Right atrium auricular region (tissue), 2 donors: ENCODE results near the gene PRCC. TPM values are rescaled to one million over a fixed set of nuclear protein-coding genes. Genes with fewer than 3 reads are reported as not detected.

Experiments used
- DNase-seq: peaks from one replicate; pipeline ENCODE4 v3.0.0-alpha.2; 2019; ENCODE audit warnings: low spot score
- H3K27ac ChIP-seq, 2 donors: fragments of 200-600 bp; sonication (generic); 1 replicate in 1 of 2; 2 replicates in 1 of 2; pipeline ENCODE4 v1.5.1; 2016 to 2019
- H3K27me3 ChIP-seq, 2 donors: fragments of 200-600 bp; sonication (generic); one replicate each; pipeline versions ENCODE4 v1.5.1 to v1.6.0; 2017 to 2019
- H3K36me3 ChIP-seq: fragments of 200-600 bp; sonication (generic); one replicate; pipeline ENCODE4 v1.5.1; 2016
- H3K4me1 ChIP-seq, 2 donors: fragments of 200-600 bp; sonication (generic); one replicate each; pipeline versions ENCODE4 v1.5.1 to v1.6.0; 2017 to 2019
- H3K4me3 ChIP-seq, 2 donors: fragments of 200-600 bp; sonication (generic); 1 replicate in 1 of 2; 2 replicates in 1 of 2; pipeline ENCODE4 v1.5.1; 2017 to 2019; ENCODE audit warnings: mild to moderate bottlenecking in 1 of 2, moderate library complexity in 1 of 2
- H3K9me3 ChIP-seq, 2 donors: fragments of 200-600 bp; sonication (generic); one replicate each; pipeline ENCODE4 v1.5.1; 2019
- CTCF ChIP-seq, 2 donors: fragments of 200-600 bp; sonication (generic); IDR thresholded peaks; one replicate each; pipeline ENCODE4 v1.5.1; 2019; ENCODE audit warnings: antibody characterized with exemption in 2 of 2
- total RNA-seq, 2 donors: library from RNA; depleted of rRNA; stranded (reverse); fragments of >200 nt; gene quantifications; one replicate each; pipeline ENCODE4 v1.1.0, GENCODE V29; 2016

Gene PRCC
- total RNA-seq, 2 donors from 2014 or later, result 29.8 to 34.3 TPM

GRCh38 chr1:156847591-156848460, 80.5 kb downstream of the PRCC start:
- Histone ChIP-seq H3K4me1 (peaks cover 0 to 30% of the 10 kb centered on the region in 2 donors), H3K4me3 (no peak overlapping the region), H3K27me3 (peaks cover 0 to 5% of the 10 kb centered on the region in 2 donors), H3K9me3 (no peaks in the 10 kb centered on the region), H3K36me3 (no peaks in the 10 kb centered on the region), H3K27ac (no peak overlapping the region)
- no peak for DNase-seq
- no peak for TF ChIP-seq CTCF (IDR thresholded peaks at IDR 0.05)

- Histone ChIP-seq H3K36me3 (no peaks in the 10 kb centered on the region), H3K27ac (no peak overlapping the region), H3K9me3 (no peaks in the 10 kb centered on the region), H3K4me3 (no peak overlapping the region), H3K4me1 (peaks cover 0 to 32% of the 10 kb centered on the region in 2 donors), H3K27me3 (peaks cover 0 to 5% of the 10 kb centered on the region in 2 donors)
- TF ChIP-seq CTCF (IDR thresholded peaks at IDR 0.05), result no peak
- DNase-seq, result no peak
Measured at GRCh38 chr1:156848461-156849150, 81.3 kb downstream of the PRCC start.

GRCh38 chr1:156849151-156849496, 81.8 kb downstream of the PRCC start:
- Histone ChIP-seq H3K4me1 (peaks cover 0 to 32% of the 10 kb centered on the region in 2 donors), H3K27ac (no peak overlapping the region), H3K4me3 (no peak overlapping the region), H3K9me3 (no peaks in the 10 kb centered on the region), H3K27me3 (peaks cover 0 to 5% of the 10 kb centered on the region in 2 donors), H3K36me3 (no peaks in the 10 kb centered on the region)
- no peak for TF ChIP-seq CTCF (IDR thresholded peaks at IDR 0.05)
- DNase-seq, result no peak

Other genes starting within 250 kb of the PRCC start
- gene IQGAP3, start 195.0 kb upstream of the PRCC start, total RNA-seq, result 1 to 10 TPM in 1 of 2 donors, not detected in 1; 1.0 TPM
- not detected for gene TTC24, start 187.8 kb upstream of the PRCC start, total RNA-seq
- 10 to 100 TPM; 85.3 to 96.3 TPM for gene NAXE, start 175.8 kb upstream of the PRCC start, total RNA-seq
- gene GPATCH4, start 166.1 kb upstream of the PRCC start, total RNA-seq, result 10 to 100 TPM; 12.7 to 14.3 TPM
- 1 to 10 TPM; 1.2 to 1.8 TPM for gene HAPLN2, start 148.1 kb upstream of the PRCC start, total RNA-seq
- gene BCAN, start 125.4 kb upstream of the PRCC start, total RNA-seq, result not detected
- gene NES, start 90.1 kb upstream of the PRCC start, total RNA-seq, result 100 to 1,000 TPM; 134 to 173 TPM
- gene CRABP2, start 62.0 kb upstream of the PRCC start, total RNA-seq, result 1 to 10 TPM in 1 of 2 donors, under 1 TPM in 1; 0.67 to 2.5 TPM
- gene METTL25B, start 39.1 kb upstream of the PRCC start, total RNA-seq, result 10 to 100 TPM in 1 of 2 donors, 1 to 10 TPM in 1; 7.4 to 15.6 TPM
- gene ISG20L2, start 38.8 kb upstream of the PRCC start, total RNA-seq, result 10 to 100 TPM; 13.6 to 18.0 TPM
- gene MRPL24, start 26.4 kb upstream of the PRCC start, total RNA-seq, result 10 to 100 TPM; 45.8 to 50.5 TPM
- 100 to 1,000 TPM; 110 to 137 TPM for gene HDGF, start 15.9 kb upstream of the PRCC start, total RNA-seq
- under 1 TPM; 0.30 to 0.98 TPM for gene SH2D2A, start 49.3 kb downstream of the PRCC start, total RNA-seq
- gene INSRR, start 91.6 kb downstream of the PRCC start, total RNA-seq, result not detected
- 1 to 10 TPM in 1 of 2 donors, under 1 TPM in 1; 0.43 to 1.7 TPM for gene NTRK1, start 93.3 kb downstream of the PRCC start, total RNA-seq
- 10 to 100 TPM in 1 of 2 donors, 1 to 10 TPM in 1; 7.9 to 12.5 TPM for gene PEAR1, start 126.2 kb downstream of the PRCC start, total RNA-seq
- gene LRRC71, start 153.1 kb downstream of the PRCC start, total RNA-seq, result not detected